GM19239 (cell line): Measurements from ENCODE around the gene HECTD4.
"Not testable (repeated sequence)": the region's sequence is repeated elsewhere in the genome, so short reads cannot be mapped to it uniquely, and the experiment has no call there.

Source experiments
- DNase-seq: peaks from one replicate; pipeline ENCODE4 v3.0.0; 2011; ENCODE audit warnings: low spot score; ENCODE audit not compliant: insufficient read length
- FAIRE-seq: peaks from 2 replicates; lab custom pipeline; 2011; peaks lifted over from hg19 to GRCh38; lab: Jason Lieb, UNC

HECTD4 gene

GRCh38 chr12:112288638-112289037 is 93.6 kb downstream of the HECTD4 start:
- FAIRE-seq (no peak), DNase-seq (no peak)

- FAIRE-seq = no peak
- no peak for DNase-seq
Observed at GRCh38 chr12:112285600-112286401, 96.4 kb downstream of the HECTD4 start.

- DNase-seq (no peak), FAIRE-seq (no peak)
Observed at GRCh38 chr12:112283546-112283945, 98.7 kb downstream of the HECTD4 start.

GRCh38 chr12:112282920-112283319 is 99.3 kb downstream of the HECTD4 start:
- DNase-seq = no peak
- no peak for FAIRE-seq

- no peak for DNase-seq
- no peak for FAIRE-seq
Observed at GRCh38 chr12:112275836-112276235, 106.4 kb downstream of the HECTD4 start.

GRCh38 chr12:112275207-112275606 is 107.0 kb downstream of the HECTD4 start:
- FAIRE-seq (no peak), DNase-seq (no peak)

GRCh38 chr12:112270673-112271072 is 111.6 kb downstream of the HECTD4 start:
- FAIRE-seq = no peak
- DNase-seq = no peak

- DNase-seq = no peak
- no peak for FAIRE-seq
Observed at GRCh38 chr12:112266473-112266872, 115.8 kb downstream of the HECTD4 start.

GRCh38 chr12:112261559-112261958 is 120.7 kb downstream of the HECTD4 start:
- DNase-seq (no peak), FAIRE-seq (no peak)

- FAIRE-seq = no peak
- DNase-seq = no peak
Observed at GRCh38 chr12:112258926-112259325, 123.3 kb downstream of the HECTD4 start.

- no peak for FAIRE-seq
- DNase-seq = no peak
Observed at GRCh38 chr12:112256780-112257179, 125.5 kb downstream of the HECTD4 start.

- no peak for DNase-seq
- no peak for FAIRE-seq
Observed at GRCh38 chr12:112252184-112252583, 130.0 kb downstream of the HECTD4 start.

GRCh38 chr12:112244902-112245301 is 137.3 kb downstream of the HECTD4 start:
- DNase-seq, FAIRE-seq: not testable (repeated sequence)

GRCh38 chr12:112243255-112244110 is 138.7 kb downstream of the HECTD4 start:
- DNase-seq = no peak
- no peak for FAIRE-seq

- FAIRE-seq = no peak
- DNase-seq = no peak
Observed at GRCh38 chr12:112241176-112241575, 141.1 kb downstream of the HECTD4 start.

GRCh38 chr12:112239881-112240280 is 142.3 kb downstream of the HECTD4 start:
- DNase-seq (peak; percentile 13), FAIRE-seq (peak; percentile 51)

- no peak for FAIRE-seq
- DNase-seq = no peak
Observed at GRCh38 chr12:112239020-112239419, 143.2 kb downstream of the HECTD4 start.

GRCh38 chr12:112238441-112238840 is 143.8 kb downstream of the HECTD4 start:
- DNase-seq = no peak
- no peak for FAIRE-seq

- FAIRE-seq (no peak), DNase-seq (no peak)
Observed at GRCh38 chr12:112236786-112237185, 145.4 kb downstream of the HECTD4 start.

- no peak for DNase-seq
- no peak for FAIRE-seq
Observed at GRCh38 chr12:112236386-112236785, 145.8 kb downstream of the HECTD4 start.

GRCh38 chr12:112234303-112234702 is 147.9 kb downstream of the HECTD4 start:
- FAIRE-seq (no peak), DNase-seq (no peak)
